ENCODE results near the gene ANKRD36. TPM values are rescaled to one million over a fixed set of nuclear protein-coding genes. Genes with fewer than 3 reads are reported as not detected.
"Not testable (repeated sequence)": the region's sequence is repeated elsewhere in the genome, so short reads cannot be mapped to it uniquely, and the experiment has no call there.

The ANKRD36 gene
- total RNA-seq, 1 experiment from 2014 or later = 16.5 TPM

DNA sequence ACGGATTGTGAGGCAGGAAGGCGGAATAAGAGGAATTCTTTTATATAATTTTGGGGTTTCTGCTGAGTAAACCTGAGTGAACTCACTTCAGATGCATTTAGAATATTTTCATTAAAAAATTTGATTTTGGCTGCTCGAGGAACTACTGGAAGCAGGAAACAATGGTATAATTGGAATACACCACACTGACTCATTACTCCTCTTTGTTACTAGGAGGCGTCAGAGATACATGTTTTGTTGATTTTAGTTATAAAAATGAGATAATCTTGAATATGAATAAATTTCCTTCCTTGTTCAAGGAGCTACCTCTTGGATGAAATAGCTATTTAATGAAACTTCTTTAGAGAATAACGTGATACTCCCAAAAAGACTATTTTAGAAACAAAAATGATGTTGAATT is 97.4 kb downstream of the ANKRD36 start:
- Histone ChIP-seq H3K9me2 (ENCODE audit: insufficient read depth) (no peaks in the 10 kb centered on the region), H3K9me3 (ENCODE audit: control insufficient read depth in 1 of 2, insufficient read depth in 1 of 2, low read depth in 1 of 2, low read length in 2 of 2) (no peaks in the 10 kb centered on the region), H3K9ac (ENCODE audit: low read length) (no peak overlapping the region), H4K20me1 (ENCODE audit: insufficient read depth) (no peaks in the 10 kb centered on the region), H3K36me3 (ENCODE audit: control insufficient read depth in 1 of 2, insufficient read depth in 2 of 2, low read length in 2 of 2) (0 out of 4 replicates have a peak, but pooled peaks cover 0 to 4% of the 10 kb centered on the region in 2 experiments), H3K4me2 (ENCODE audit: low read length) (no peak overlapping the region), H3K27ac (ENCODE audit: low read depth, low read length) (no peak overlapping the region), H3K79me2 (ENCODE audit: insufficient read depth, low read length) (no peaks in the 10 kb centered on the region), H2AFZ (ENCODE audit: low read depth, low read length, poor library complexity, severe bottlenecking) (no peak overlapping the region), H3K4me3 (replicated peaks in 1 of 2; ENCODE audit: low read depth in 1 of 2, low read length in 2 of 2) (no peak overlapping the region), H3K27me3 (ENCODE audit: insufficient read depth, low read length) (no peaks in the 10 kb centered on the region), H3K4me1 (ENCODE audit: control insufficient read depth in 1 of 2, insufficient read depth in 2 of 2, low read length in 2 of 2) (no peaks in the 10 kb centered on the region)
- intact Hi-C loops (cut with micrococcal nuclease) = no loop called here
- no peak for DNase-seq (ENCODE audit: low read depth, low spot score)
- POLR2A ChIA-PET = no interaction called here
- TF ChIP-seq ZNF274 (IDR thresholded peaks at IDR 0.05; ENCODE audit: low read depth, low read length) = no peak
- TF ChIP-seq JUND (IDR thresholded peaks at IDR 0.05) = no peak
- TF ChIP-seq, protein P1, sequence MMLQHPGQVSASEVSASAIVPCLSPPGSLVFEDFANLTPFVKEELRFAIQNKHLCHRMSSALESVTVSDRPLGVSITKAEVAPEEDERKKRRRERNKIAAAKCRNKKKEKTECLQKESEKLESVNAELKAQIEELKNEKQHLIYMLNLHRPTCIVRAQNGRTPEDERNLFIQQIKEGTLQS (IDR thresholded peaks at IDR 0.05) = no peak
- TF ChIP-seq EZH2phosphoT487 (IDR thresholded peaks at IDR 0.05; ENCODE audit: borderline replicate concordance) = no peak
- no peak for TF ChIP-seq CBX3 (IDR thresholded peaks at IDR 0.05; ENCODE audit: low read depth)
- TF ChIP-seq, protein P2, sequence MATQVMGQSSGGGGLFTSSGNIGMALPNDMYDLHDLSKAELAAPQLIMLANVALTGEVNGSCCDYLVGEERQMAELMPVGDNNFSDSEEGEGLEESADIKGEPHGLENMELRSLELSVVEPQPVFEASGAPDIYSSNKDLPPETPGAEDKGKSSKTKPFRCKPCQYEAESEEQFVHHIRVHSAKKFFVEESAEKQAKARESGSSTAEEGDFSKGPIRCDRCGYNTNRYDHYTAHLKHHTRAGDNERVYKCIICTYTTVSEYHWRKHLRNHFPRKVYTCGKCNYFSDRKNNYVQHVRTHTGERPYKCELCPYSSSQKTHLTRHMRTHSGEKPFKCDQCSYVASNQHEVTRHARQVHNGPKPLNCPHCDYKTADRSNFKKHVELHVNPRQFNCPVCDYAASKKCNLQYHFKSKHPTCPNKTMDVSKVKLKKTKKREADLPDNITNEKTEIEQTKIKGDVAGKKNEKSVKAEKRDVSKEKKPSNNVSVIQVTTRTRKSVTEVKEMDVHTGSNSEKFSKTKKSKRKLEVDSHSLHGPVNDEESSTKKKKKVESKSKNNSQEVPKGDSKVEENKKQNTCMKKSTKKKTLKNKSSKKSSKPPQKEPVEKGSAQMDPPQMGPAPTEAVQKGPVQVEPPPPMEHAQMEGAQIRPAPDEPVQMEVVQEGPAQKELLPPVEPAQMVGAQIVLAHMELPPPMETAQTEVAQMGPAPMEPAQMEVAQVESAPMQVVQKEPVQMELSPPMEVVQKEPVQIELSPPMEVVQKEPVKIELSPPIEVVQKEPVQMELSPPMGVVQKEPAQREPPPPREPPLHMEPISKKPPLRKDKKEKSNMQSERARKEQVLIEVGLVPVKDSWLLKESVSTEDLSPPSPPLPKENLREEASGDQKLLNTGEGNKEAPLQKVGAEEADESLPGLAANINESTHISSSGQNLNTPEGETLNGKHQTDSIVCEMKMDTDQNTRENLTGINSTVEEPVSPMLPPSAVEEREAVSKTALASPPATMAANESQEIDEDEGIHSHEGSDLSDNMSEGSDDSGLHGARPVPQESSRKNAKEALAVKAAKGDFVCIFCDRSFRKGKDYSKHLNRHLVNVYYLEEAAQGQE (IDR thresholded peaks at IDR 0.05; ENCODE audit: low read depth) = no peak
- TF ChIP-seq, protein P3, sequence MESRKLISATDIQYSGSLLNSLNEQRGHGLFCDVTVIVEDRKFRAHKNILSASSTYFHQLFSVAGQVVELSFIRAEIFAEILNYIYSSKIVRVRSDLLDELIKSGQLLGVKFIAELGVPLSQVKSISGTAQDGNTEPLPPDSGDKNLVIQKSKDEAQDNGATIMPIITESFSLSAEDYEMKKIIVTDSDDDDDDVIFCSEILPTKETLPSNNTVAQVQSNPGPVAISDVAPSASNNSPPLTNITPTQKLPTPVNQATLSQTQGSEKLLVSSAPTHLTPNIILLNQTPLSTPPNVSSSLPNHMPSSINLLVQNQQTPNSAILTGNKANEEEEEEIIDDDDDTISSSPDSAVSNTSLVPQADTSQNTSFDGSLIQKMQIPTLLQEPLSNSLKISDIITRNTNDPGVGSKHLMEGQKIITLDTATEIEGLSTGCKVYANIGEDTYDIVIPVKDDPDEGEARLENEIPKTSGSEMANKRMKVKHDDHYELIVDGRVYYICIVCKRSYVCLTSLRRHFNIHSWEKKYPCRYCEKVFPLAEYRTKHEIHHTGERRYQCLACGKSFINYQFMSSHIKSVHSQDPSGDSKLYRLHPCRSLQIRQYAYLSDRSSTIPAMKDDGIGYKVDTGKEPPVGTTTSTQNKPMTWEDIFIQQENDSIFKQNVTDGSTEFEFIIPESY (IDR thresholded peaks at IDR 0.05; ENCODE audit: extremely low read depth, insufficient replicate concordance, low read length) = no peak
- no peak for TF ChIP-seq RAD21 (IDR thresholded peaks at IDR 0.05; ENCODE audit: low read depth)
- TF ChIP-seq SIN3A (IDR thresholded peaks at IDR 0.05; ENCODE audit: low read depth) = no peak
- TF ChIP-seq EZH2 (IDR thresholded peaks at IDR 0.05) = no peak
- TF ChIP-seq, protein P4, sequence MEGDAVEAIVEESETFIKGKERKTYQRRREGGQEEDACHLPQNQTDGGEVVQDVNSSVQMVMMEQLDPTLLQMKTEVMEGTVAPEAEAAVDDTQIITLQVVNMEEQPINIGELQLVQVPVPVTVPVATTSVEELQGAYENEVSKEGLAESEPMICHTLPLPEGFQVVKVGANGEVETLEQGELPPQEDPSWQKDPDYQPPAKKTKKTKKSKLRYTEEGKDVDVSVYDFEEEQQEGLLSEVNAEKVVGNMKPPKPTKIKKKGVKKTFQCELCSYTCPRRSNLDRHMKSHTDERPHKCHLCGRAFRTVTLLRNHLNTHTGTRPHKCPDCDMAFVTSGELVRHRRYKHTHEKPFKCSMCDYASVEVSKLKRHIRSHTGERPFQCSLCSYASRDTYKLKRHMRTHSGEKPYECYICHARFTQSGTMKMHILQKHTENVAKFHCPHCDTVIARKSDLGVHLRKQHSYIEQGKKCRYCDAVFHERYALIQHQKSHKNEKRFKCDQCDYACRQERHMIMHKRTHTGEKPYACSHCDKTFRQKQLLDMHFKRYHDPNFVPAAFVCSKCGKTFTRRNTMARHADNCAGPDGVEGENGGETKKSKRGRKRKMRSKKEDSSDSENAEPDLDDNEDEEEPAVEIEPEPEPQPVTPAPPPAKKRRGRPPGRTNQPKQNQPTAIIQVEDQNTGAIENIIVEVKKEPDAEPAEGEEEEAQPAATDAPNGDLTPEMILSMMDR (IDR thresholded peaks at IDR 0.05 in 2 of 3, conservative IDR thresholded peaks at IDR 0.05 in 1 of 3; ENCODE audit: borderline replicate concordance in 1 of 3, insufficient read depth in 1 of 3, low read depth in 2 of 3, low read length in 2 of 3) = no peak
- no peak for TF ChIP-seq TCF7L2 (IDR thresholded peaks at IDR 0.05; ENCODE audit: borderline replicate concordance, extremely low read depth, insufficient read depth, insufficient read length)
- CTCF ChIA-PET = no interaction called here
- RAD21 ChIA-PET (ENCODE audit: low non-redundant PET in 1 of 2, low total read pairs in 2 of 2, uncharacterized antibody in 2 of 2, unreplicated experiment in 2 of 2) = no interaction called here
- no TSS peak for BruUV-seq (replicated peaks)
- ATAC-seq = no peak

DNA sequence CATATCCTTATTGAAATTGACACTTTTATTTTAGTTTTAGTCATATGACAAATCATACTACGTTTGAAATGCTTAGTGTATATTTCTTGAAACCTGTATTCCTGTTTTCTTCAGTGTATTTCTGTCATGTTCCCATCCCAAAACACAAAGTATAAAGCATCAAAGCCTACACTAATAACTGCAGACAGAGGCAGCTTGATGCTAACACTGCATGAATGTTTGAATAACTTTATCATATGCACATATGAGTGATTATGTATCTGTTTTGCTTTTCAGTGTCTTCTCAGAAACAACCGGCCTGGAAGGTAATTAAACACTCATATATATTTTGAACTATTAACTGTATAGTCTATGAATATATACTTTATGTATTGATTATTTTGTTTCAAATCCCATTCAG is 102.1 kb downstream of the ANKRD36 start:
- H3K9me3 ChIP-seq (ENCODE audit: control insufficient read depth in 1 of 2, insufficient read depth in 1 of 2, low read depth in 1 of 2, low read length in 2 of 2); H3K4me3 ChIP-seq (replicated peaks in 1 of 2; ENCODE audit: low read depth in 1 of 2, low read length in 2 of 2); H3K79me2 ChIP-seq (ENCODE audit: insufficient read depth, low read length); H3K27me3 ChIP-seq (ENCODE audit: insufficient read depth, low read length); CTCF ChIA-PET; H3K9ac ChIP-seq (ENCODE audit: low read length); BruUV-seq (replicated peaks); H3K9me2 ChIP-seq (ENCODE audit: insufficient read depth); H2AFZ ChIP-seq (ENCODE audit: low read depth, low read length, poor library complexity, severe bottlenecking); H3K36me3 ChIP-seq (ENCODE audit: control insufficient read depth in 1 of 2, insufficient read depth in 2 of 2, low read length in 2 of 2); RAD21 ChIA-PET (ENCODE audit: low non-redundant PET in 1 of 2, low total read pairs in 2 of 2, uncharacterized antibody in 2 of 2, unreplicated experiment in 2 of 2); H4K20me1 ChIP-seq (ENCODE audit: insufficient read depth); intact Hi-C loops (cut with micrococcal nuclease); H3K4me1 ChIP-seq (ENCODE audit: control insufficient read depth in 1 of 2, insufficient read depth in 2 of 2, low read length in 2 of 2); H3K27ac ChIP-seq (ENCODE audit: low read depth, low read length); POLR2A ChIA-PET; H3K4me2 ChIP-seq (ENCODE audit: low read length); DNase-seq (ENCODE audit: low read depth, low spot score); ATAC-seq: not testable (repeated sequence)
